ENCODE results near the gene SYNCRIP. TPM values are rescaled to one million over a fixed set of nuclear protein-coding genes. Genes with fewer than 3 reads are reported as not detected.

Gene SYNCRIP
- total RNA-seq, 1 experiment from 2014 or later, result 189 TPM

GRCh38 chr6:85685713-85686112 is 43.0 kb upstream of the SYNCRIP start:
- RAD21 ChIA-PET (ENCODE audit: low non-redundant PET in 1 of 2, low total read pairs in 2 of 2, uncharacterized antibody in 2 of 2, unreplicated experiment in 2 of 2), result no interaction called here
- CTCF ChIA-PET, result no interaction called here
- TF ChIP-seq CTCF (IDR thresholded peaks at IDR 0.05 in 2 of 3, conservative IDR thresholded peaks at IDR 0.05 in 1 of 3; ENCODE audit: borderline replicate concordance in 1 of 3, insufficient read depth in 1 of 3, low read depth in 2 of 3, low read length in 2 of 3) (no peak), ELF1 (IDR thresholded peaks at IDR 0.05; ENCODE audit: borderline replicate concordance, low read depth) (no peak), EZH2phosphoT487 (IDR thresholded peaks at IDR 0.05; ENCODE audit: borderline replicate concordance) (no peak), YY1 (IDR thresholded peaks at IDR 0.05; ENCODE audit: extremely low read depth, insufficient replicate concordance, low read depth, low read length) (no peak), ZFX (IDR thresholded peaks at IDR 0.05) (no peak), REST (IDR thresholded peaks at IDR 0.05; ENCODE audit: low read depth) (no peak), SRF (IDR thresholded peaks at IDR 0.05; ENCODE audit: low read depth) (no peak), ZNF274 (IDR thresholded peaks at IDR 0.05; ENCODE audit: low read depth, low read length) (no peak), MAX (IDR thresholded peaks at IDR 0.05) (no peak)
- ATAC-seq, result no peak
- no peak for DNase-seq (ENCODE audit: low read depth, low spot score)
- POLR2A ChIA-PET, result no interaction called here
- no peak overlapping the region for H3K4me3 ChIP-seq (replicated peaks in 1 of 2; ENCODE audit: low read depth in 1 of 2, low read length in 2 of 2)
- no peaks in the 10 kb centered on the region for H4K20me1 ChIP-seq (ENCODE audit: insufficient read depth)
- intact Hi-C loops (cut with micrococcal nuclease), result no loop called here
- H3K36me3 ChIP-seq (ENCODE audit: control insufficient read depth in 1 of 2, insufficient read depth in 2 of 2, low read length in 2 of 2), result no peaks in the 10 kb centered on the region
- H3K9me3 ChIP-seq (ENCODE audit: control insufficient read depth in 1 of 2, insufficient read depth in 1 of 2, low read depth in 1 of 2, low read length in 2 of 2), result no peaks in the 10 kb centered on the region
- H3K9me2 ChIP-seq (ENCODE audit: insufficient read depth), result no peaks in the 10 kb centered on the region
- no peak overlapping the region for H3K27ac ChIP-seq (ENCODE audit: low read depth, low read length)
- H3K79me2 ChIP-seq (ENCODE audit: insufficient read depth, low read length), result peaks cover 9% of the 10 kb centered on the region
- no peak overlapping the region for H3K4me2 ChIP-seq (ENCODE audit: low read length)
- H2AFZ ChIP-seq (ENCODE audit: low read depth, low read length, poor library complexity, severe bottlenecking), result no peak overlapping the region
- no peak overlapping the region for H3K9ac ChIP-seq (ENCODE audit: low read length)
- no peaks in the 10 kb centered on the region; a peak in 1 of 4 replicates for H3K4me1 ChIP-seq (ENCODE audit: control insufficient read depth in 1 of 2, insufficient read depth in 2 of 2, low read length in 2 of 2)
- H3K27me3 ChIP-seq (ENCODE audit: insufficient read depth, low read length), result no peaks in the 10 kb centered on the region
- BruUV-seq (replicated peaks), result no TSS peak

Measured in HCT116 (cell line).